A549 (cell line): ENCODE measurements around the gene KRTAP10-10.

ENCODE experiments used
- CBX8 ChIP-seq: fragments of 200-600 bp; sonication (generic); IDR thresholded peaks from 2 replicates; pipeline ENCODE4 v1.6.1; 2016
- CTCF ChIP-seq: fragments of >200 bp; sonication (Bioruptor Twin); formaldehyde crosslinking; IDR thresholded peaks from 3 replicates; pipeline ENCODE4 v1.5.1; 2016
- HOXB5 ChIP-seq: fragments of 250-450 bp; sonication (Bioruptor Pico); IDR thresholded peaks from 2 replicates; pipeline ENCODE4 v1.5.0; 2020; ENCODE audit warnings: mild to moderate bottlenecking, moderate library complexity
- POLR2A ChIP-seq: IDR thresholded peaks from 2 replicates; pipeline ENCODE4 v1.6.1; 2012; ENCODE audit warnings: mild to moderate bottlenecking, low read length
- POLR2AphosphoS2 ChIP-seq: conservative IDR thresholded peaks from 2 replicates; pipeline ENCODE4 v1.6.1; 2012; ENCODE audit warnings: low read length, improper control_type of control experiment, inconsistent platforms

- no peak for TF ChIP-seq POLR2A
- TF ChIP-seq CBX8: no peak
- no peak for TF ChIP-seq HOXB5
- TF ChIP-seq CTCF: no peak
- no peak for TF ChIP-seq POLR2AphosphoS2
These were observed 27.5 kb downstream of the KRTAP10-10 start for GRCh38 chr21:44664691-44665090.
